Measurements from ENCODE around the gene SERPINB3.

DNA sequence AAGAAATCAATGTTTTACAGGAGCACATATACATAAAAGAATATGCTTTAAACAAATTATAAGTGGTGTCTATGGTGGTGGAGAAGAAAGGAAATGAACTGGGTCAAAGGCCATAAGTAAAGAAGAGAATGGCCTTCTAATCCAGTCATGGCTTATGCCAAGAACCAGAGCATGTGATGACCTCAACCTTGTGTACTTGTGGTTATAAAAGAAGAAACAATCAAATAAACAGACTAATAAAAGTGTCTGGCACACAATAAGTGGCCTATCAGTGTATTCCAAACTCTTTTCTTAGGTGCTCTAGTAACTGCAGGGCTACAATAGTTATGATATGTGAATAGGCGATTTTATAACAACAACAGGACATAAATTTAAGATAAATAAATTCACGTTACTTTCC, 43.7 kb upstream of the SERPINB3 start:
- no peak for TF ChIP-seq GATA2 (IDR thresholded peaks at IDR 0.05; ENCODE audit: low read depth, low read length)
- no peak for TF ChIP-seq GATA3 (IDR thresholded peaks at IDR 0.05; ENCODE audit: low read depth, low read length)
